ENCODE data around the gene CNGB1. TPM values are rescaled to one million over a fixed set of nuclear protein-coding genes. Genes with fewer than 3 reads are reported as not detected.

CNGB1 gene
- total RNA-seq, 1 experiment from 2014 or later = not detected

- no TSS peak for BruUV-seq (replicated peaks)
- no peaks in the 10 kb centered on the region for H3K9me3 ChIP-seq
- no peak overlapping the region for H3K4me3 Mint-ChIP-seq (ENCODE audit: unreplicated experiment)
- CTCF ChIA-PET = interaction anchor here (0.8 to 0.9 kb wide), 2 partner anchors 79 to 114 kb away, joined by 3 to 5 read pairs; no protein-coding TSS in a partner anchor
- H3K27me3 Mint-ChIP-seq (ENCODE audit: insufficient read depth, unreplicated experiment) = no peaks in the 10 kb centered on the region
- H3K9me3 Mint-ChIP-seq (ENCODE audit: unreplicated experiment) = no peaks in the 10 kb centered on the region
- H3K4me1 ChIP-seq = peaks cover 10% of the 10 kb centered on the region
- intact Hi-C loops (cut with micrococcal nuclease; ENCODE audit: unreplicated experiment) = loop anchor here (1.0 kb wide), 1 partner anchor 220 kb away; no protein-coding TSS in a partner anchor
- no peak overlapping the region for H3K27ac Mint-ChIP-seq (ENCODE audit: unreplicated experiment)
- H3K4me3 ChIP-seq (ENCODE audit: low read depth, low read length) = no peak overlapping the region
- H3K27me3 ChIP-seq (replicated peaks; ENCODE audit: control insufficient read depth, insufficient read depth, low read length) = no peaks in the 10 kb centered on the region
- H3K36me3 ChIP-seq (ENCODE audit: control insufficient read depth, insufficient read depth, low read length) = no peaks in the 10 kb centered on the region
- DNase-seq = peak in 1 of 2 experiments; percentile 41
- peaks cover 14% of the 10 kb centered on the region for H3K4me1 Mint-ChIP-seq (ENCODE audit: low read depth, unreplicated experiment)
- POLR2A ChIA-PET = interaction anchor here (0.5 to 1.0 kb wide), 2 partner anchors 182 to 274 kb away, joined by 3 read pairs; no protein-coding TSS in a partner anchor
- peak in 1 of 2 experiments; percentile 10 for TF ChIP-seq CTCF (IDR thresholded peaks at IDR 0.05; ENCODE audit: insufficient read depth in 1 of 2, low read depth in 1 of 2, low read length in 1 of 2, severe bottlenecking in 1 of 2, unreplicated experiment in 1 of 2)
- no peaks in the 10 kb centered on the region for H3K36me3 Mint-ChIP-seq (ENCODE audit: insufficient read depth, unreplicated experiment)
Measured at GRCh38 chr16:57977418-57978069, 6.6 kb upstream of the CNGB1 start.

GRCh38 chr16:57976331-57976796 is 5.4 kb upstream of the CNGB1 start:
- BruUV-seq (replicated peaks) = no TSS peak
- POLR2A ChIA-PET = no interaction called here
- no peak overlapping the region for H3K4me3 ChIP-seq (ENCODE audit: low read depth, low read length)
- no peaks in the 10 kb centered on the region for H3K9me3 Mint-ChIP-seq (ENCODE audit: unreplicated experiment)
- intact Hi-C loops (cut with micrococcal nuclease; ENCODE audit: unreplicated experiment) = no loop called here
- H3K4me1 ChIP-seq = peaks cover 10% of the 10 kb centered on the region
- no peaks in the 10 kb centered on the region for H3K36me3 Mint-ChIP-seq (ENCODE audit: insufficient read depth, unreplicated experiment)
- no peaks in the 10 kb centered on the region for H3K27me3 ChIP-seq (replicated peaks; ENCODE audit: control insufficient read depth, insufficient read depth, low read length)
- H3K9me3 ChIP-seq = no peaks in the 10 kb centered on the region
- no peaks in the 10 kb centered on the region for H3K36me3 ChIP-seq (ENCODE audit: control insufficient read depth, insufficient read depth, low read length)
- CTCF ChIA-PET = no interaction called here
- H3K4me3 Mint-ChIP-seq (ENCODE audit: unreplicated experiment) = no peak overlapping the region
- DNase-seq = no peak
- H3K4me1 Mint-ChIP-seq (ENCODE audit: low read depth, unreplicated experiment) = peaks cover 14% of the 10 kb centered on the region
- H3K27ac Mint-ChIP-seq (ENCODE audit: unreplicated experiment) = no peak overlapping the region
- no peak for TF ChIP-seq CTCF (IDR thresholded peaks at IDR 0.05; ENCODE audit: insufficient read depth in 1 of 2, low read depth in 1 of 2, low read length in 1 of 2, severe bottlenecking in 1 of 2, unreplicated experiment in 1 of 2)
- H3K27me3 Mint-ChIP-seq (ENCODE audit: insufficient read depth, unreplicated experiment) = no peaks in the 10 kb centered on the region

- Mint-ChIP-seq H3K27ac (ENCODE audit: unreplicated experiment) (no peak overlapping the region), H3K4me1 (ENCODE audit: low read depth, unreplicated experiment) (no peaks in the 10 kb centered on the region), H3K36me3 (ENCODE audit: insufficient read depth, unreplicated experiment) (no peaks in the 10 kb centered on the region), H3K9me3 (ENCODE audit: unreplicated experiment) (no peaks in the 10 kb centered on the region), H3K27me3 (ENCODE audit: insufficient read depth, unreplicated experiment) (no peaks in the 10 kb centered on the region), H3K4me3 (ENCODE audit: unreplicated experiment) (no peak overlapping the region)
- intact Hi-C loops (cut with micrococcal nuclease; ENCODE audit: unreplicated experiment) = no loop called here
- H3K36me3 ChIP-seq (ENCODE audit: control insufficient read depth, insufficient read depth, low read length) = no peaks in the 10 kb centered on the region
- POLR2A ChIA-PET = interaction anchor here (0.5 kb wide), 1 partner anchor 617 kb away, joined by 4 read pairs; no protein-coding TSS in a partner anchor
- CTCF ChIA-PET = interaction anchor here (0.6 kb wide), 1 partner anchor 52 kb away, joined by 3 read pairs; no protein-coding TSS in a partner anchor
- no peak overlapping the region for H3K4me3 ChIP-seq (ENCODE audit: low read depth, low read length)
- DNase-seq = no peak
- no peaks in the 10 kb centered on the region for H3K9me3 ChIP-seq
- no peaks in the 10 kb centered on the region for H3K27me3 ChIP-seq (replicated peaks; ENCODE audit: control insufficient read depth, insufficient read depth, low read length)
- BruUV-seq (replicated peaks) = no TSS peak
- no peaks in the 10 kb centered on the region for H3K4me1 ChIP-seq
- TF ChIP-seq CTCF (IDR thresholded peaks at IDR 0.05; ENCODE audit: insufficient read depth in 1 of 2, low read depth in 1 of 2, low read length in 1 of 2, severe bottlenecking in 1 of 2, unreplicated experiment in 1 of 2) = no peak
Measured at GRCh38 chr16:57972306-57972705, 1.4 kb upstream of the CNGB1 start.

All from Caco-2 (cell line).